WTC11 (cell line): ENCODE measurements around the gene TMEM128. TPM values are rescaled to one million over a fixed set of nuclear protein-coding genes. Genes with fewer than 3 reads are reported as not detected.

Experiments used
- ATAC-seq: fragments of 200-7000 bp; cut with Tn5 transposase; 2 replicates; pipeline ENCODE4 v1.10.0; 2021; ENCODE audit warnings: mild to moderate bottlenecking, moderate library complexity
- CTCF ChIA-PET: fragments of 300-600 bp; sonication (Branson Sonifier 250); formaldehyde crosslinking; loops from one replicate; lab custom pipeline; 2021; ENCODE audit warnings: antibody characterized with exemption; lab: Charles Lee
- POLR2A ChIA-PET: fragments of 350-600 bp; sonication (Branson Sonifier 250); formaldehyde crosslinking; loops from one replicate; lab custom pipeline; 2021; ENCODE audit warnings: antibody characterized with exemption; lab: Charles Lee
- DNase-seq: peaks from one replicate; pipeline ENCODE4 v3.0.0; 2021; ENCODE audit warnings: low spot score
- H3K27ac Mint-ChIP-seq: 2 replicates; pipeline ENCODE4 v1.8.0; 2021; ENCODE audit warnings: mixed read lengths
- H3K27me3 Mint-ChIP-seq: 2 replicates; pipeline ENCODE4 v1.8.0; 2021; ENCODE audit warnings: low read depth, mild to moderate bottlenecking, moderate library complexity, mixed read lengths
- H3K36me3 Mint-ChIP-seq: 2 replicates; pipeline ENCODE4 v1.8.0; 2021; ENCODE audit warnings: mixed read lengths
- H3K4me1 Mint-ChIP-seq: 2 replicates; pipeline ENCODE4 v1.8.0; 2022; ENCODE audit warnings: mixed read lengths
- H3K4me3 Mint-ChIP-seq: 2 replicates; pipeline ENCODE4 v1.8.0; 2021; ENCODE audit warnings: mild to moderate bottlenecking, moderate library complexity, mixed read lengths
- H3K9me3 Mint-ChIP-seq: 2 replicates; pipeline ENCODE4 v1.8.0; 2021; ENCODE audit warnings: mixed read lengths
- AR ChIP-seq: fragments of 250-450 bp; sonication (Bioruptor Pico); IDR thresholded peaks from 2 replicates; pipeline ENCODE4 v1.9.0; 2021; ENCODE audit warnings: mild to moderate bottlenecking
- CREB1 ChIP-seq: sonication (generic); formaldehyde crosslinking; IDR thresholded peaks from 2 replicates; pipeline ENCODE4 v1.8.0; 2023; ENCODE audit warnings: mild to moderate bottlenecking, missing genetic modification reagents
- ESRRA ChIP-seq: sonication (generic); formaldehyde crosslinking; IDR thresholded peaks from 2 replicates; pipeline ENCODE4 v1.8.1; 2022; ENCODE audit warnings: mild to moderate bottlenecking, missing genetic modification reagents, borderline replicate concordance
- FOXK1 ChIP-seq: sonication (generic); formaldehyde crosslinking; IDR thresholded peaks from 2 replicates; pipeline ENCODE4 v1.8.0; 2022; ENCODE audit warnings: mild to moderate bottlenecking, moderate library complexity, missing genetic modification reagents
- FOXP4 ChIP-seq: sonication (generic); formaldehyde crosslinking; IDR thresholded peaks from 2 replicates; pipeline ENCODE4 v1.8.0; 2022; ENCODE audit warnings: mild to moderate bottlenecking, missing genetic modification reagents
- GRHL2 ChIP-seq: fragments of 250-450 bp; sonication (Bioruptor Pico); IDR thresholded peaks from 2 replicates; pipeline ENCODE4 v1.8.0; 2022; ENCODE audit warnings: mild to moderate bottlenecking, moderate library complexity; ENCODE audit not compliant: insufficient replicate concordance, severe bottlenecking
- MXD4 ChIP-seq: fragments of 250-450 bp; sonication (Bioruptor Pico); IDR thresholded peaks from 2 replicates; pipeline ENCODE4 v1.8.0; 2021; ENCODE audit warnings: mild to moderate bottlenecking, moderate library complexity, borderline replicate concordance
- MYBL2 ChIP-seq: sonication (generic); formaldehyde crosslinking; IDR thresholded peaks from 2 replicates; pipeline ENCODE4 v1.8.1; 2023; ENCODE audit warnings: mild to moderate bottlenecking, moderate library complexity, missing genetic modification reagents
- NFATC4 ChIP-seq: fragments of 250-450 bp; sonication (Bioruptor Pico); IDR thresholded peaks from 2 replicates; pipeline ENCODE4 v1.9.0; 2021; ENCODE audit warnings: mild to moderate bottlenecking
- NFYB ChIP-seq: sonication (generic); formaldehyde crosslinking; conservative IDR thresholded peaks from 2 replicates; pipeline ENCODE4 v1.8.0; 2022; ENCODE audit warnings: low read depth, missing genetic modification reagents
- NR3C1 ChIP-seq: sonication (generic); formaldehyde crosslinking; conservative IDR thresholded peaks from 2 replicates; pipeline ENCODE4 v1.8.1; 2023; ENCODE audit warnings: low read depth, mild to moderate bottlenecking, missing genetic modification reagents
- PRRX2 ChIP-seq: fragments of 250-450 bp; sonication (Bioruptor Pico); IDR thresholded peaks from 2 replicates; pipeline ENCODE4 v1.8.0; 2021; ENCODE audit warnings: mild to moderate bottlenecking
- SMAD3 ChIP-seq: sonication (generic); formaldehyde crosslinking; IDR thresholded peaks from 2 replicates; pipeline ENCODE4 v1.8.0; 2022; ENCODE audit warnings: missing genetic modification reagents, mild to moderate bottlenecking, borderline replicate concordance
- SMAD4 ChIP-seq: sonication (generic); formaldehyde crosslinking; IDR thresholded peaks from 2 replicates; pipeline ENCODE4 v1.8.0; 2022; ENCODE audit warnings: mild to moderate bottlenecking, missing genetic modification reagents
- TCF7 ChIP-seq: sonication (generic); formaldehyde crosslinking; IDR thresholded peaks from 2 replicates; pipeline ENCODE4 v1.8.0; 2022; ENCODE audit warnings: mild to moderate bottlenecking, low read depth, missing genetic modification reagents, moderate library complexity
- TEAD4 ChIP-seq: sonication (generic); formaldehyde crosslinking; IDR thresholded peaks from 2 replicates; pipeline ENCODE4 v1.8.0; 2022; ENCODE audit warnings: mild to moderate bottlenecking, missing genetic modification reagents
- ZBTB43 ChIP-seq: sonication (generic); formaldehyde crosslinking; IDR thresholded peaks from 2 replicates; pipeline ENCODE4 v1.8.1; 2023; ENCODE audit warnings: mild to moderate bottlenecking, missing genetic modification reagents
- ZNF396 ChIP-seq: fragments of 250-450 bp; sonication (Bioruptor Pico); IDR thresholded peaks from 2 replicates; pipeline ENCODE4 v1.8.0; 2021; ENCODE audit warnings: mild to moderate bottlenecking, moderate library complexity, borderline replicate concordance
- ZNF671 ChIP-seq: fragments of 250-450 bp; sonication (Bioruptor Pico); IDR thresholded peaks from 2 replicates; pipeline ENCODE4 v1.8.0; 2021; ENCODE audit warnings: mild to moderate bottlenecking
- total RNA-seq: library from RNA; stranded (reverse); gene quantifications from 3 replicates; pipeline ENCODE4 v1.2.3, GENCODE V29; 2021
- TF ChIP-seq, protein P1 (sequence below): sonication (generic); formaldehyde crosslinking; IDR thresholded peaks from 2 replicates; pipeline ENCODE4 v1.8.0; 2022; ENCODE audit warnings: missing genetic modification reagents
- TF ChIP-seq, protein P2 (sequence below): fragments of 250-450 bp; sonication (Bioruptor Pico); IDR thresholded peaks from 2 replicates; pipeline ENCODE4 v1.9.0; 2021; ENCODE audit warnings: moderate library complexity, mild to moderate bottlenecking, inconsistent platforms, borderline replicate concordance
- TF ChIP-seq, protein P3 (sequence below): fragments of 250-450 bp; sonication (Bioruptor Pico); IDR thresholded peaks from 2 replicates; pipeline ENCODE4 v2.1.2; 2022; ENCODE audit warnings: mild to moderate bottlenecking, moderate library complexity

The TMEM128 gene
- total RNA-seq, 1 experiment from 2014 or later = 21.1 TPM

DNA sequence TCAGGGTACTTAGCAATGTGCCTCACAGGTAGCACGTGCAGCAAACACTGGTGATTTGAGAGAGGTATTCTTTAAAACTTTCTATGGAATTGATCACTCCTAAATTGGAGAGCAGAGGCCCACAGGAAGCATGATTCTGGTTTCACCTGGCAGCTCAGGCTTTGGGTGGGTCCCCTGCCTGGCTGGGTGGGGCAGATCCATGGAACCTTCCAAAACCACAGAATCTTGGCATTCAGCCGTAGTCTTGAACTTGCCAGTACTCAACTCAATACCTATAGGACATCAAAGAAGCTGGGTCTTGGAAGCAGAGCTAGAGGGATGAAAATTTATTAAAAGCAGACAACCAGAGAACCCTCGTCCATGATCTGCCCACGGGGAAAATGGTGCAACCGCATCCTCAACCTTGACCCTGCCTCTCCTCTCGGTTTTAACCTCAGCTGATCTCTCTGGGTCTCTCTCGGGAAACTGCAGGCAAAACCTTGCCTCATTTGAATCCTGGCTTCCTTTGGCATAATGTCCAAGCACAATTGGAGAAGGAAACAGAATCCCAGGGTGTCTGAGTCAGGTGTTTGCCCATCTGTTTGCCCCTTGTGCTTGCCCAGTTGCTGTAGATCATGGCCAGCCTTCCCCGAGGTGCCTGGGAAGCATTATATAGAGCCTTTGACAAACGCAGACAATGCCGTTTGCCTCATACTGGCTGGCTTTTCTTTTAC lies 44.2 kb downstream of the TMEM128 start:
- DNase-seq = no peak
- Mint-ChIP-seq H3K36me3 (no peaks in the 10 kb centered on the region), H3K4me3 (no peak overlapping the region), H3K27me3 (peaks cover 7% of the 10 kb centered on the region)
- POLR2A ChIA-PET = no interaction called here
- TF ChIP-seq TCF7 (CRISPR knock-in tag) = no peak
- no peak for TF ChIP-seq FOXK1 (CRISPR knock-in tag)
- no peak for TF ChIP-seq MYBL2 (CRISPR knock-in tag)
- TF ChIP-seq ZNF671 (CRISPR knock-in tag) = no peak
- TF ChIP-seq SMAD4 (CRISPR knock-in tag) = no peak
- TF ChIP-seq FOXP4 = no peak
- no peak for TF ChIP-seq SMAD3 (CRISPR knock-in tag)
- TF ChIP-seq MXD4 (CRISPR knock-in tag) = no peak
- no peak for TF ChIP-seq TEAD4 (CRISPR knock-in tag)
- TF ChIP-seq PRRX2 (CRISPR knock-in tag) = no peak
- TF ChIP-seq, protein P1, sequence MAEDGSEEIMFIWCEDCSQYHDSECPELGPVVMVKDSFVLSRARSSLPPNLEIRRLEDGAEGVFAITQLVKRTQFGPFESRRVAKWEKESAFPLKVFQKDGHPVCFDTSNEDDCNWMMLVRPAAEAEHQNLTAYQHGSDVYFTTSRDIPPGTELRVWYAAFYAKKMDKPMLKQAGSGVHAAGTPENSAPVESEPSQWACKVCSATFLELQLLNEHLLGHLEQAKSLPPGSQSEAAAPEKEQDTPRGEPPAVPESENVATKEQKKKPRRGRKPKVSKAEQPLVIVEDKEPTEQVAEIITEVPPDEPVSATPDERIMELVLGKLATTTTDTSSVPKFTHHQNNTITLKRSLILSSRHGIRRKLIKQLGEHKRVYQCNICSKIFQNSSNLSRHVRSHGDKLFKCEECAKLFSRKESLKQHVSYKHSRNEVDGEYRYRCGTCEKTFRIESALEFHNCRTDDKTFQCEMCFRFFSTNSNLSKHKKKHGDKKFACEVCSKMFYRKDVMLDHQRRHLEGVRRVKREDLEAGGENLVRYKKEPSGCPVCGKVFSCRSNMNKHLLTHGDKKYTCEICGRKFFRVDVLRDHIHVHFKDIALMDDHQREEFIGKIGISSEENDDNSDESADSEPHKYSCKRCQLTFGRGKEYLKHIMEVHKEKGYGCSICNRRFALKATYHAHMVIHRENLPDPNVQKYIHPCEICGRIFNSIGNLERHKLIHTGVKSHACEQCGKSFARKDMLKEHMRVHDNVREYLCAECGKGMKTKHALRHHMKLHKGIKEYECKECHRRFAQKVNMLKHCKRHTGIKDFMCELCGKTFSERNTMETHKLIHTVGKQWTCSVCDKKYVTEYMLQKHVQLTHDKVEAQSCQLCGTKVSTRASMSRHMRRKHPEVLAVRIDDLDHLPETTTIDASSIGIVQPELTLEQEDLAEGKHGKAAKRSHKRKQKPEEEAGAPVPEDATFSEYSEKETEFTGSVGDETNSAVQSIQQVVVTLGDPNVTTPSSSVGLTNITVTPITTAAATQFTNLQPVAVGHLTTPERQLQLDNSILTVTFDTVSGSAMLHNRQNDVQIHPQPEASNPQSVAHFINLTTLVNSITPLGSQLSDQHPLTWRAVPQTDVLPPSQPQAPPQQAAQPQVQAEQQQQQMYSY (CRISPR knock-in tag) = no peak
- no peak for TF ChIP-seq NFATC4 (CRISPR knock-in tag)
- TF ChIP-seq ZBTB43 = no peak
- TF ChIP-seq CREB1 (CRISPR knock-in tag) = no peak
- TF ChIP-seq, protein P2, sequence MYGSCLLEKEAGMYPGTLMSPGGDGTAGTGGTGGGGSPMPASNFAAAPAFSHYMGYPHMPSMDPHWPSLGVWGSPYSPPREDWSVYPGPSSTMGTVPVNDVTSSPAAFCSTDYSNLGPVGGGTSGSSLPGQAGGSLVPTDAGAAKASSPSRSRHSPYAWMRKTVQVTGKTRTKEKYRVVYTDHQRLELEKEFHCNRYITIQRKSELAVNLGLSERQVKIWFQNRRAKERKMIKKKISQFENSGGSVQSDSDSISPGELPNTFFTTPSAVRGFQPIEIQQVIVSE (CRISPR knock-in tag) = no peak
- TF ChIP-seq NFYB (CRISPR knock-in tag) = no peak
- TF ChIP-seq GRHL2 (CRISPR knock-in tag) = no peak
- no peak for TF ChIP-seq ESRRA (CRISPR knock-in tag)
- no peak for TF ChIP-seq ZNF396 (CRISPR knock-in tag)
- TF ChIP-seq, all 79 proteins: peak for 0
- CTCF ChIA-PET = no interaction called here
- no peak overlapping the region for H3K27ac Mint-ChIP-seq
- ATAC-seq = no peak
- peaks cover 10% of the 10 kb centered on the region for H3K9me3 Mint-ChIP-seq
- peaks cover 13% of the 10 kb centered on the region for H3K4me1 Mint-ChIP-seq

- Mint-ChIP-seq H3K27me3 (peaks cover 7% of the 10 kb centered on the region), H3K4me1 (peaks cover 13% of the 10 kb centered on the region), H3K36me3 (no peaks in the 10 kb centered on the region), H3K27ac (no peak overlapping the region), H3K4me3 (no peak overlapping the region), H3K9me3 (peaks cover 10% of the 10 kb centered on the region)
- DNase-seq = no peak
- CTCF ChIA-PET = no interaction called here
- ATAC-seq = no peak
- POLR2A ChIA-PET = no interaction called here
- no peak for TF ChIP-seq AR (CRISPR knock-in tag)
- no peak for TF ChIP-seq NR3C1 (CRISPR knock-in tag)
- TF ChIP-seq, protein P3, sequence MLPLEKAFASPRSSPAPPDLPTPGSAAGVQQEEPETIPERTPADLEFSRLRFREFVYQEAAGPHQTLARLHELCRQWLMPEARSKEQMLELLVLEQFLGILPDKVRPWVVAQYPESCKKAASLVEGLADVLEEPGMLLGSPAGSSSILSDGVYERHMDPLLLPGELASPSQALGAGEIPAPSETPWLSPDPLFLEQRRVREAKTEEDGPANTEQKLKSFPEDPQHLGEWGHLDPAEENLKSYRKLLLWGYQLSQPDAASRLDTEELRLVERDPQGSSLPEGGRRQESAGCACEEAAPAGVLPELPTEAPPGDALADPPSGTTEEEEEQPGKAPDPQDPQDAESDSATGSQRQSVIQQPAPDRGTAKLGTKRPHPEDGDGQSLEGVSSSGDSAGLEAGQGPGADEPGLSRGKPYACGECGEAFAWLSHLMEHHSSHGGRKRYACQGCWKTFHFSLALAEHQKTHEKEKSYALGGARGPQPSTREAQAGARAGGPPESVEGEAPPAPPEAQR (CRISPR knock-in tag) = no peak
- no peak for TF ChIP-seq ESRRA (CRISPR knock-in tag)
These were observed 45.5 kb downstream of the TMEM128 start for GRCh38 chr4:4202510-4202909.
